ENCODE data around the gene ANKRD39.

Gene ANKRD39

GRCh38 chr2:96846825-96847224, 11.0 kb downstream of the ANKRD39 start:
- H3K4me3 ChIP-seq (ENCODE audit: low read length in 2 of 2), result no peak overlapping the region
- no peak overlapping the region for H3K27ac ChIP-seq (ENCODE audit: low read length)
- H3K4me1 ChIP-seq (ENCODE audit: control insufficient read depth, insufficient read depth, low read length), result no peaks in the 10 kb centered on the region
- no peak overlapping the region for H3K9ac ChIP-seq (ENCODE audit: low read length in 2 of 2)
- peaks cover 26 to 30% of the 10 kb centered on the region in 2 donors for H3K36me3 ChIP-seq (ENCODE audit: control insufficient read depth in 2 of 2, insufficient read depth in 2 of 2, low read length in 2 of 2)
- H3K27me3 ChIP-seq (ENCODE audit: control insufficient read depth in 1 of 2, insufficient read depth in 2 of 2, low read length in 2 of 2), result no peaks in the 10 kb centered on the region
- H3K9me3 ChIP-seq (ENCODE audit: control insufficient read depth in 2 of 2, low read length in 2 of 2), result no peaks in the 10 kb centered on the region

DNA sequence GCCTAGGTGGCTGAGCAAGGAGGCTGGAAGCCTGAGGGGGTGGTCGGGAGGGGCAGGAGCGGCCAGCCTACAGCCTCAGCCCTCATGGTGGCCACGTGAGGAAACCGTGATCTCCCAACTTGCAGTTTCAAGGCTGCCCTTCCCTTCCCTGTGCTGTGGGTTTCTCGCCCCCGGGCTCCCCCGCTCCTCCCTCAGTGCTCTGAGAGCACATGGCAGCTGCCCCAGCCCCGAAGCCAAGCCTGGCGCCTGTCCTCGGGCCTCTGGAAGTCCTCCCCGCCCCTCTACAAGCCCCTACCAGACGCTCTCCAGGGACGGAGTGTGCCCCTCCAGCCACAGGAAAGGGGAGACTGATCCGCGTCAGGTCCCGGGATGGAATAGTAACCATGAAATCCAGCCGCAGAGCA, 13.4 kb downstream of the ANKRD39 start:
- no peak overlapping the region for H3K9ac ChIP-seq (ENCODE audit: low read length in 2 of 2)
- H3K4me1 ChIP-seq (ENCODE audit: control insufficient read depth, insufficient read depth, low read length), result peaks cover 4% of the 10 kb centered on the region
- H3K27me3 ChIP-seq (ENCODE audit: control insufficient read depth in 1 of 2, insufficient read depth in 2 of 2, low read length in 2 of 2), result no peaks in the 10 kb centered on the region
- H3K9me3 ChIP-seq (ENCODE audit: control insufficient read depth in 2 of 2, low read length in 2 of 2), result no peaks in the 10 kb centered on the region
- no peak overlapping the region for H3K4me3 ChIP-seq (ENCODE audit: low read length in 2 of 2)
- H3K36me3 ChIP-seq (ENCODE audit: control insufficient read depth in 2 of 2, insufficient read depth in 2 of 2, low read length in 2 of 2), result peaks cover 16 to 20% of the 10 kb centered on the region in 2 donors
- no peak overlapping the region for H3K27ac ChIP-seq (ENCODE audit: low read length)

DNA sequence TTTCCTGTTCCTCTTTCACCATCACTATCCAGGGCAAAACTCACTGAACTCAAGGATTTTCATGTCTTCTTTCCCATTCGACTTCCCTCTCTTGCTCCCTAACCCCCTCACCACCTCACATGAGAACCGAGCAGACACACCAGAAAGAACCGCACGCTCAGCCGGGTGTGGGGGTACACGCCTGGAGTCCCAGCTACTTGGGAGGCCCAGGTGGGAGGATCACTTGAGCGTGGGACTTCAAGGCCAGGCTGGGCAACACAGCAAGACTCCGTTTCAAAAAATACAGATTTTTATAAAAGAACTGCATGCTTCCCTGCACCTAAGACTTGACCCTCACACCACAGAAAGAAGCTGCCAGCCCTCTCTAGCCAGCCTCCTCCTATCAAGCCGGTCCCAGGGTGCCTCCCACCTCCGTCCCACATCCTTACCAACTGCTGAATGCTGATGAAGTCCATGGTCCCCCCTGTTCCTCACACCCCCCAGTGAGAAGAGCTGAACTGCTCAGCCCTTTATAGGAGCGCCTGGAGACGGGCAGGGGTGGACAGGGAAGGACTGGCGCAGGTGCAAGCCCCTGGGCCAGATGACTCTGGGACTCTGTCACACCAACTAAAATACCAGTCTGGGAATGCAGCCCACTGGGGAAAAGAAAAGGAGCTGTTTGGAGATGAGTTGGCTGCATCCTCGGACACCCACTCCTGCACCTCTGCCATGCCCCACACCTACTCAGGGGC, 14.1 kb downstream of the ANKRD39 start, which contains the start of gene ANKRD23:
Gene ANKRD23 (minus strand): TSS at position 484 of the 731 bp plus-strand sequence. CDS start 29 bp downstream, at position 455.
- Histone ChIP-seq H3K4me1 (ENCODE audit: control insufficient read depth, insufficient read depth, low read length) (peaks cover 5% of the 10 kb centered on the region), H3K9ac (ENCODE audit: low read length in 2 of 2) (no peak within 1 kb of the TSS), H3K9me3 (ENCODE audit: control insufficient read depth in 2 of 2, low read length in 2 of 2) (no peaks in the 10 kb centered on the region), H3K36me3 (ENCODE audit: control insufficient read depth in 2 of 2, insufficient read depth in 2 of 2, low read length in 2 of 2) (peaks cover 16 to 20% of the 10 kb centered on the region in 2 donors), H3K4me3 (ENCODE audit: low read length in 2 of 2) (no peak within 1 kb of the TSS), H3K27ac (ENCODE audit: low read length) (no peak within 1 kb of the TSS), H3K27me3 (ENCODE audit: control insufficient read depth in 1 of 2, insufficient read depth in 2 of 2, low read length in 2 of 2) (no peaks in the 10 kb centered on the region)

- no peaks in the 10 kb centered on the region for H3K9me3 ChIP-seq (ENCODE audit: control insufficient read depth in 2 of 2, low read length in 2 of 2)
- H3K36me3 ChIP-seq (ENCODE audit: control insufficient read depth in 2 of 2, insufficient read depth in 2 of 2, low read length in 2 of 2), result peaks cover 13 to 18% of the 10 kb centered on the region in 2 donors
- no peak overlapping the region for H3K27ac ChIP-seq (ENCODE audit: low read length)
Observed at GRCh38 chr2:96842600-96842999, 15.2 kb downstream of the ANKRD39 start.

DNA sequence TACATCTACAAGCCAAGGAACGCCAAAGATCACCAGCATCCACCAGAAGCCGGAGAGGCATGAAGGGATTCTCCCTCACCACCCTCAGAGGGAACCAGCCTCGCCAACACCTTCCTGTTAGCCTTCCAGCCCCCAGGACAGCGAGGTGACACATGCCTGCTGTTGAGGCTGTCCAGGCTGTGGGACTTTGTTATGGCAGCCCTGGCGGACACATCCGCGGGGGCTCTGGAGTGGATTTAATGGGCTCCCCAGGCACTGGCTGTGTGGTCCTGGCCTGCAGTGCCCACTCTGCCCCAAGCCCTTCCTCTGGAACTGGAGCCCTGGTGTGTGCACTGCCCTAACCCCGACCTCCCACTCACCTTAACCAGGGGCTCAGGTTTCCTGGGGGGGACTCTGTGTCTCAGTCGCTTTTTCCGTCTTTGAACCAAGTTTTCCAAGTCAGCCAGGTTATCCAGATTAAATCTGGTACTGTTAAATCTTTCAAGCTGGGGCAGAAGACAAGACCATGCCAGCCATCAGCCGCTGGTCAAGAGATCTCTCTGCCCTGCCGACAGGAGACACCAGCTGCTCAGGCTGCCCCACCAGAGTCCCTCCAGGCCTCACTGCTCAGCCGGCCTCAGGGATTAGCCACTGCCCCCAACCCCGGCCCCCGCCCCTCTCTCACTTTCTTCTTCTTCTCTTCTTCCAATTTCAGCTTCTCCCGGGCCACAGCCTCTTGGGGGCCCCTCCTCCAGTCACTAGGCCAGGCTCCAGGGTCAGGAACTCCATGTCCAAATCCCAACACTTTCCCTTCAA, 15.9 kb downstream of the ANKRD39 start:
- H3K36me3 ChIP-seq (ENCODE audit: control insufficient read depth in 2 of 2, insufficient read depth in 2 of 2, low read length in 2 of 2), result peaks cover 11 to 20% of the 10 kb centered on the region in 2 donors
- peaks cover 5% of the 10 kb centered on the region for H3K4me1 ChIP-seq (ENCODE audit: control insufficient read depth, insufficient read depth, low read length)
- H3K9ac ChIP-seq (ENCODE audit: low read length in 2 of 2), result no peak overlapping the region
- H3K27ac ChIP-seq (ENCODE audit: low read length), result no peak overlapping the region
- no peaks in the 10 kb centered on the region for H3K9me3 ChIP-seq (ENCODE audit: control insufficient read depth in 2 of 2, low read length in 2 of 2)
- H3K4me3 ChIP-seq (ENCODE audit: low read length in 2 of 2), result no peak overlapping the region
- H3K27me3 ChIP-seq (ENCODE audit: control insufficient read depth in 1 of 2, insufficient read depth in 2 of 2, low read length in 2 of 2), result no peaks in the 10 kb centered on the region

More at GRCh38 chr2:96842600-96842999, 15.2 kb downstream of the ANKRD39 start:
- no peaks in the 10 kb centered on the region for H3K27me3 ChIP-seq (ENCODE audit: control insufficient read depth in 1 of 2, insufficient read depth in 2 of 2, low read length in 2 of 2)
- H3K9ac ChIP-seq (ENCODE audit: low read length in 2 of 2), result no peak overlapping the region
- H3K4me1 ChIP-seq (ENCODE audit: control insufficient read depth, insufficient read depth, low read length), result peaks cover 5% of the 10 kb centered on the region
- H3K4me3 ChIP-seq (ENCODE audit: low read length in 2 of 2), result no peak overlapping the region

GRCh38 chr2:96839875-96840850, 17.7 kb downstream of the ANKRD39 start:
- Histone ChIP-seq H3K36me3 (ENCODE audit: control insufficient read depth in 2 of 2, insufficient read depth in 2 of 2, low read length in 2 of 2) (peaks cover 7 to 13% of the 10 kb centered on the region in 2 donors), H3K27ac (ENCODE audit: low read length) (no peak overlapping the region)

DNA sequence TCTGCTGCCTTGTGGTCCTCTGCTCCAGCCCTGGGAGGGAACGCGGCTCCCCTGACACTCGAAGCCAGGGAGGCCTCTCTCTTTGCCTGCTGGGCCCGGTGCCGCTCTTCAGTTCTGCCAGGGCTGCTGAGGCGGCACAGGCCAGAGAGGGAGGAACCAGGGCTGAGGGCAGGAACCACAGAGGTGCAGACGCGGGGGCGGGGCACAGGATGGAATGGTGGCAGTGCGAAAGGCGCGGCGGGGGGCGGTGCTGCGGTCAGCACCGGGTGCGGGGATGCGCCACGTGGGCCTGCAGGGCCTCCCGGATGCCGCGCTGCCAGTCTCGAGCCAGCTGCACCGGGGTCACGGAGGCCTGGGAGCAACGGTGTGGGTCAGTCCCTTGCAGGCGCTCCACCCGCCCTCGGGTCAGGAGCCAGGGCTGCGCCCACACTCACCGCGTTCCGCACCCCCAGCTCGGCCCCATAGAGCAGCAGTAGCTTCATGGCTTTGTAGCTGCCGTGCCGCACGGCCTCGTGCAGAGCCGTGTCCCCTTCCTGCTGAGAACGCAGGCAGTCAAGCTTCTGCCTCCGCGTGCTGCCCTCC, 18.4 kb downstream of the ANKRD39 start:
- Histone ChIP-seq H3K4me3 (ENCODE audit: low read length in 2 of 2) (no peak overlapping the region), H3K9me3 (ENCODE audit: control insufficient read depth in 2 of 2, low read length in 2 of 2) (no peaks in the 10 kb centered on the region), H3K9ac (ENCODE audit: low read length in 2 of 2) (no peak overlapping the region), H3K27ac (ENCODE audit: low read length) (no peak overlapping the region), H3K36me3 (ENCODE audit: control insufficient read depth in 2 of 2, insufficient read depth in 2 of 2, low read length in 2 of 2) (peaks cover 3 to 18% of the 10 kb centered on the region in 2 donors), H3K27me3 (ENCODE audit: control insufficient read depth in 1 of 2, insufficient read depth in 2 of 2, low read length in 2 of 2) (no peaks in the 10 kb centered on the region), H3K4me1 (ENCODE audit: control insufficient read depth, insufficient read depth, low read length) (peaks cover 5% of the 10 kb centered on the region)

More at GRCh38 chr2:96839875-96840850, 17.7 kb downstream of the ANKRD39 start:
- Histone ChIP-seq H3K27me3 (ENCODE audit: control insufficient read depth in 1 of 2, insufficient read depth in 2 of 2, low read length in 2 of 2) (no peaks in the 10 kb centered on the region), H3K9ac (ENCODE audit: low read length in 2 of 2) (no peak overlapping the region), H3K4me1 (ENCODE audit: control insufficient read depth, insufficient read depth, low read length) (peaks cover 5% of the 10 kb centered on the region), H3K9me3 (ENCODE audit: control insufficient read depth in 2 of 2, low read length in 2 of 2) (no peaks in the 10 kb centered on the region), H3K4me3 (ENCODE audit: low read length in 2 of 2) (no peak overlapping the region)

GRCh38 chr2:96838345-96839292, 19.2 kb downstream of the ANKRD39 start:
- H3K4me1 ChIP-seq (ENCODE audit: control insufficient read depth, insufficient read depth, low read length), result peaks cover 5% of the 10 kb centered on the region
- H3K9ac ChIP-seq (ENCODE audit: low read length in 2 of 2), result no peak overlapping the region
- H3K4me3 ChIP-seq (ENCODE audit: low read length in 2 of 2), result no peak overlapping the region
- H3K36me3 ChIP-seq (ENCODE audit: control insufficient read depth in 2 of 2, insufficient read depth in 2 of 2, low read length in 2 of 2), result peaks cover 3 to 18% of the 10 kb centered on the region in 2 donors
- no peaks in the 10 kb centered on the region for H3K9me3 ChIP-seq (ENCODE audit: control insufficient read depth in 2 of 2, low read length in 2 of 2)
- no peak overlapping the region for H3K27ac ChIP-seq (ENCODE audit: low read length)
- no peaks in the 10 kb centered on the region for H3K27me3 ChIP-seq (ENCODE audit: control insufficient read depth in 1 of 2, insufficient read depth in 2 of 2, low read length in 2 of 2)

GRCh38 chr2:96837575-96837974, 20.2 kb downstream of the ANKRD39 start:
- Histone ChIP-seq H3K27ac (ENCODE audit: low read length) (no peak overlapping the region), H3K4me1 (ENCODE audit: control insufficient read depth, insufficient read depth, low read length) (peaks cover 8% of the 10 kb centered on the region), H3K9me3 (ENCODE audit: control insufficient read depth in 2 of 2, low read length in 2 of 2) (no peaks in the 10 kb centered on the region), H3K4me3 (ENCODE audit: low read length in 2 of 2) (no peak overlapping the region), H3K9ac (ENCODE audit: low read length in 2 of 2) (no peak overlapping the region), H3K27me3 (ENCODE audit: control insufficient read depth in 1 of 2, insufficient read depth in 2 of 2, low read length in 2 of 2) (no peaks in the 10 kb centered on the region), H3K36me3 (ENCODE audit: control insufficient read depth in 2 of 2, insufficient read depth in 2 of 2, low read length in 2 of 2) (peaks cover 6 to 21% of the 10 kb centered on the region in 2 donors)
